HK-2 (cell line): ENCODE data around the gene ANKRD61.
"Not testable (repeated sequence)": the region's sequence is repeated elsewhere in the genome, so short reads cannot be mapped to it uniquely, and the experiment has no call there.

Experiments used
- DNase-seq: peaks from one replicate; pipeline ENCODE4 v3.0.0-alpha.2; 2018; ENCODE audit not compliant: unreplicated experiment

The ANKRD61 gene

DNA sequence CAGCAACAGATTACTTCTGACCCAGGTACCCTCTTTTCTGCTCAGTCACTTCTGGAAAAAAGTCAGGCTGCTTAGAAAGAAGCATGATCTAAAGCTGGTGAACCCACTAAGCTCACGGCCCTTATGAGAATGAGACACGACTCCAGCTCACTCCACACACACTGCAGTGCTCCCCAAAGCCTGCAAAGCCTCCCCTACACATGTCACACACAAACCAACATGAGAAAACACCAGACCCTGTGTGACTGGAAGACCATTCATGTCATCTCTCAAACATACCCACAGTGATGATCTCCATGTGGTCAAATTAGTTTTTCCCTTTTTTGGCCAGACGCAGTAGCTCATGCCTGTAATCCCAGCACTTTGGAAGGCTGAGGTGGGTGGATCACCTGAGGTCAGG is 391 bp downstream of the ANKRD61 start:
- DNase-seq, result no peak

DNA sequence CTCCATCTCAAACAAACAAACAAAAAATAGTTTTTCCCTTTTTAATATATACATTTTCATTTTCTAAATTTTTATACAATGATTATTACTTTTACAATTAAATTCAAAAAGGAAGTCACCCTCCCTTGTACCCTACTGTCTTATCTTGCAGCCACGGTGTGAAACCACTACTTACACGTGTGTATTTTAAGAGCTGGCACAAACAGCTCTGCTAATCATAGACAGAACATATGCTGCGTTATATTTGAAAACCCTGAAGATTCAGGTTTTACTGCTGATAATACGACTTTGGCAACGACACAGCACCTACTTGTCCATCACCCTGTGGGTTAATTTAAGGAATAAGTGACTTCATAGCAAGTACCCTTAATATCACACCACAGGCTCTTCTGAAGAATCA is 991 bp downstream of the ANKRD61 start:
- DNase-seq, result no peak

DNA sequence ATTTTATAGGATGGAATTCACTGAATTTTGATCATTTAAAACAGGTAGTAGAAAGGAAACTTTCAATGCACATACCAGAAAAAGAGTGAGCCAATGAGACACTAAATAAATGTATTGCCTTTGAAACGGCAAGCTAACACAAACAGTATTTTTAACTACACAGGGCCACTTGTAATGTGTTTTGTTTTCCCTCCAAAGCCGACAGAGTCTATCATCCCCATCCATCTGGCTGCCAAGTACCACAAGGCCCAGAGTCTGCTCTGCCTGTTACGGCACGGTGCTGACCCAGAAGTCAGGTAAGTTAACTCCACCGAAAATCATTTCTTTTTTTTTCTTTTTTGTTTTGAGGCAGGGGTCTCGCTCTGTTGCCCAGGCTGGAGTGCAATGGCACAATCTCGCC is 1.5 kb downstream of the ANKRD61 start:
- DNase-seq, result no peak

DNA sequence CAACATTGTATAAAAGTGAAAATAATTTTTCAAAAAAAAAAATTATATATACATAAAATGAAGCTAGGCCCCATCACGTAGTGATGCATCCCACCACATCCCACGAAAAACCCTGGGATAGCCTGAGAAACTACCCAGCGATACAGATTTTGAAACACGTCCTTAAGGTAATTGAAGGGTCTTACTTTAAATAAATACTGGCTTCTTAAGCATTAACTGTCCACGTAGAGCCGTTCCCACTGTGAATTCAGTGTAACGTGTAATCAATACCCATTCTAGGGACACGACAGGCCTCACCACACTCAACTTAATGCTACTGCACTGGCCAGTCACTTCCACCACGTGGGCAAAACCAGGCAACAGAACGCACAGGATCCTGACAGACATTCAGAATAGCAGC is 4.0 kb downstream of the ANKRD61 start:
- DNase-seq, result no peak

DNA sequence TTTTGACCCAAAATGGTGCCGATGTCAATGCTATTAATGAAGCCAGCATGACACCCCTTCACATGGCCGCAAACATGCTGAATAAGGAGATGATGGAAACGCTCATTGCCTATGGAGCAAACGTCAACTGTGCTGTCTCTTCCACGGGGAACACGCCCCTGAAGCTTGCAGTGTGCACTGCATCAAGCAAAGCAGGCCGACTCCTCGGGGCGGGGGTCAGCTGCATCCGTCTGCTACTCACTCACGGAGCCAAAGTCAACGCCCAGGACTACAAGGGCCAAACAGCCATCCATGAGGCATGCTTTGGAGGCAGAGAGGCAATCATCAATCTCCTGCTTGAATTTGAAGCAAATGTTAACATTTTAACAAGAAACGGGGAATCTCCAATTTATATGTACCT is 4.5 kb downstream of the ANKRD61 start:
- no peak for DNase-seq

DNA sequence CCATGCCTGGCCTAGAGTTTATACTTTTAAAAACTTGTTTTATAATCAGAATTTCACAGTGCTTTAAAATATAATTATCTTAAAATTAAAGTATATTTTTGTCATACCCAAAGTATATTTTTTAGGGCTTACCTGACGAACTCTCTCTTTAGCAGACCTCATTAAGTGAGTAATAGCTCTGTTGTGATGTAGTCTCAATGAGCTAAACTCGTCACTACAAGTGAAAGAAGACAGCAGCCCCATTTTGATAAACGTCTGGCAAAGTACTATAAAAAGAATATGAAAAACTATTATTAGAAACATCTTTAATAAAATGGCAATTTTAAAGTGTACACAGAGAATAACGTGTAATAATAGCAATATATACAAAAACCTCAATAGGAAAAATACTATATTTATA is 18.6 kb downstream of the ANKRD61 start:
- DNase-seq, result no peak

DNA sequence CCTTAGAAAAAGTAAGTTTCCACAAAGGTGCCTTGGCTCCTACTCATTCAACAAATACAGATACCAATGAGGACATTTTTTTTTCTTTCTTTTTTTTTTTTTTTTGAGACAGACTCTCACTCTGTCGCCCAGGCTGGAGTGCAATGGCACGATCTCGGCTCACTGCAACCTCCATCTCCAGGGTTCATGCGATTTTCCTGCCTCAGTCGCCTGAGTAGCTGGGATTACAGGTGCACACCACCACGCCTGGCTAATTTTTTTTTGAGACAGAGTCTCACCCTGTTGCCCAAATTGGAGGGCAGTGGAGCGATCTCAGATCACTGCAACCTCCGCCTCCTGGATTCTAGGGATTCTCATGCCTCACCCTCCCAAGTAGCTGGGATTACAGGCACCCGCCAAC is 20.0 kb downstream of the ANKRD61 start:
- DNase-seq, result not testable (repeated sequence)

DNA sequence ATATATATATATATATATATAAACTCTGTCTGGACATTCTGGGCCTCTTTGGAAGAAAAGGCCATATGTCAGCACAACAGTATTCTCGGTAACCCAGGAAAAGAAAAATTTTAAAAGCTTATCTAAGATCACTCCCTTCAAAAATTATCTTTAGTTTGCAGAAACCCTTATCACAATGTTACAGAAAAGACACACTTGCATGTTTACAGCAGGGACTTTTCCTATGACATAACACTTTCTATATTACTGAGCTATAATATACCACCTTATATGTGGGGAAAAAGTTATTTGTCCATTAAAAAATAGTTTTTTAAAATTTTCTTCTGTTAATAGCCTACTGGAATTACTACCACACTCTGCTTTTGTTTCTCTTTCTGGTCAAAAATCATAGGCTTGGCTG is 25.4 kb downstream of the ANKRD61 start:
- DNase-seq, result no peak

DNA sequence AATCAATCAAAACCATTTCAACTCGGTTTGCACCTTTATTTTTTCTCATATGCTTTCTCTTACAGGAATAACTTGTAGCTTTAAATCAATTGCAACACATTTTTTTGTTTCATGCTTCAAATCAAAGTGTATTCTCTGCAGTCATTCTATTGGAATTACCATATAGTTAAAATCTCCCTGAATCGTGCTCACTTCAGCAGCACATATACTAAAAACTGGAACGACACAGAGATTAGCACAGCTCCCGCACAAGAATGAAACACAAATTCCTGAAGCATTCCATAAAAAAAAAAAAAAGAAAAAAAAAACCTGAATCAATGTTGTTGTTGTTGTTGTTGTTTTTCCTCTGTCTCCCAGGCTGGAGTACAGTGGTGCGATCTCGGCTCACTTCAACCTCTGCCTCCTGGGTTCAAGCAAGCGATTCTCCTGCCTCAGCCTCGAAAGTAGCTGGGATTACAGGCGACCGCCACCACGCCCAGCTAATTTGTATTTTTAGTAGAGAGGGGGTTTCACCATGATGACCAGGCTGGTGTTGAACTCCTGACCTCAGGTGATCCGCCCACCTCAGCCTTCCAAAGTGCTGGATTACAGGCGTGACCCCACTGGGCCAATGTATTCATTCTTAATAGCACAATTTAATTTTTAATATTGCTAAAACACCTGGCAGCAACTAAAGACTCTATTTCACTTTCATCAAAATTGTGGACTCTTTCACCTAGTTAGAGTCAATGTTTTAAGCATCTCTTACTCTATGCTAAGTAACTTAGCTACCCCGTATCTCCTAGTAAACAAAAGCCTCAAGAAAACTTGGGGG is 26.3 kb downstream of the ANKRD61 start:
- DNase-seq, result no peak

DNA sequence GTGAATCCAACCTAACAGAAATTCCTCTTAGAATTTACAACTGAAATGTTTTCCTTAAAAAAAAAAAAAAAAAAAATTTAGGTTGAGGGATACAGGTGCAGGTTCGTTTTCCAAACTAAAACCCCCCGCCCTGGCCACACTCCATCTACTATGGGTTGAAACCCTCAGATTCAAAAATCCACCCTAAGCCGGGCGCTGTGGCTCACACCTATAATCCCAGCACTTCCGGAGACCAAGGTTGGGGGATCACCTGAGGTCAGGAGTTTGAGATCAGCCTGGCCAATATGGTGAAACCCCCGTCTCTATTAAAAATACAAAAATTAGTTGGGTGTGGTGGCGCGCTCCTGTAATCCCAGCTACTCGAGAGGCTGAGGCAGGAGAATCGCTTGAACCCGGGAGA is 28.8 kb downstream of the ANKRD61 start:
- not testable (repeated sequence) for DNase-seq

DNA sequence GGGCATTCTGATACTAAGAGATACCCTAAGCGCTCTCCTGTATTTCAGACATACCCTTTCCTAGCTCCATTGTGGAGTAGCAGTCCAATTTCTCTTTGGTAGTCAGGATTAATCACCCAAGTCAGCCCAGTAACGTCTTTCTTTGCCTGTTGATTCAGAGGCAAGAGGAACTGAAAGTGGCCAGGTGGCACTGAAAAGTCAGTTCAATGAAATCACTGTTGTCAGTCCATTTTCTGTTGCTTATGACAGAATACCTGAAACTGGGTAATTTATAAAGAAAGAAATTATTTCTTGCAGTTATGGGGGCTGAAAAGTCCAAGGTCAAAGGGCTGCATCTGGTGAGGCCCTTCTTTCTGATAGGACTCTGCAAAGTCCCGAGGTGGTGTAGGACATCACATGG is 40.2 kb downstream of the ANKRD61 start:
- DNase-seq, result no peak

DNA sequence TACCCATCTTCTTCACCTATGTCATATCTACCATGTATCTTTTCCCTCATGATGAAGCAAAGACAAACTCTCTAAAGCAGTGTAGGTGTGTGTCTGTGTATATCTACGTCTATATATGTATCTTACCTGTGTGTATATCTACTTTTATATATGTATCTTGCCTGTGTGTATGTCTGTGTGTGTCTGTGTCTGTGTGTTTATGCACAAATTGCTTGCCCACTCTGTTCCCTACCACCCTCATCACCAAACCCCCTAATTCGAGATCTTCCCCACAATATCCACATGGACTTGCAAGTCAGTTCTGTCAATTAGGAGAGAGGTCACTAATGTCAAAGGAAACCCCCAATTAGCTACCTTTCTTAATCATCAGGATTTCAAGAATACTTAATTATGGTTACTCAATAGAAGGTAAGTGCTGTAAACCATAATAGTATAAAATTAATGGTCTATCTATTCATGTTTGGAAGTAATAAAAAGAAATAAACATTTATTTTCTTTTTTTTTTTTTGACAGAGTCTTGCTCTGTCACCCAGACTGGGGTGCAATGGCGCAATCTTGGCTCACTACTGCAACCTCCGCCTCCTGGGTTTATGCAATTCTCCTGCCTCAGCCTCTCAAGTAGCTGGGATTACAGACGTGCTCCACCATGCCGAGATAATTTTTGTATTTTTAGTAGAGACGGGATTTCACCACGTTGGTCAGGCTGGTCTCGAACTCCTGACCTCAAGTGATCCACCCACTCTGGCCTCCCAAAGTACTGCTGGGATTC is 43.6 kb downstream of the ANKRD61 start:
- no peak for DNase-seq

DNA sequence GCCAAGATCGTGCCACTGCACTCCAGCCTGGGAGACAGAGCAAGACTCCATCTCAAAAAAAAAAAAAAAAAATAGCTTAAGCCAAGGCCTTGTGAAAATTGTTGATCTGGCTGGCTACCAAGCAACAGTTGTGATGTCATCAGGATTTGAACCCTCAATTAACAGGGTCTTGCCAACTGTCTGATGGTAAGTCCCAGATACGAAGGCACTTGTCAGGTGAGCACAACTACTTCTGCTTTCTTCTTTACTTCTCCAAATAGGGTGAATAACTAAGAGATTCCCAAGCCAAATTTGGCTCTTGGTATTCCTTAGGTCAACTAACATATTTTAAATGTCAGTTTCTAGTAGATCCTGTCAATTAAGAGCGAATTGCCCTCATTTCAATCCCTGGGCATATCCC is 47.4 kb downstream of the ANKRD61 start:
- no peak for DNase-seq

DNA sequence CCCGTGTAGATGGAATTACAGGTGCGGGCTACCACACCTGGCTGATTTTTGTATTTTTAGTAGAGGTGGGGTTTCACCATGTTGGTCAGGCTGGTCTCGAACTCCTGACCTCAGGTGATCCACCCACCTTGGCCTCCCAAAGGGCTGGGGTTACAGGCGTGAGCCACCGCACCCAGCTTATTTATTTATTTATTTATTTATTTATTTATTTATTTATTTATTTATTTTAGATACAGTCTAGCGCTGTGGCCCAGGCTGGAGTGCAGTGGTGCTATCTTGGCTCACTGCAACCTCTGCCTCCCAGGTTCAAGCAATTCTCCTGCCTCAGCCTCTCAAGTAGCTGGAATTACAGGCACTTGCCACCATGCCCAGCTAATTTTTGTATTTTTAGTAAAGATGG is 51.9 kb downstream of the ANKRD61 start:
- not testable (repeated sequence) for DNase-seq
